Measurements from ENCODE around the gene CTDSP1.

- TF ChIP-seq, protein P1, sequence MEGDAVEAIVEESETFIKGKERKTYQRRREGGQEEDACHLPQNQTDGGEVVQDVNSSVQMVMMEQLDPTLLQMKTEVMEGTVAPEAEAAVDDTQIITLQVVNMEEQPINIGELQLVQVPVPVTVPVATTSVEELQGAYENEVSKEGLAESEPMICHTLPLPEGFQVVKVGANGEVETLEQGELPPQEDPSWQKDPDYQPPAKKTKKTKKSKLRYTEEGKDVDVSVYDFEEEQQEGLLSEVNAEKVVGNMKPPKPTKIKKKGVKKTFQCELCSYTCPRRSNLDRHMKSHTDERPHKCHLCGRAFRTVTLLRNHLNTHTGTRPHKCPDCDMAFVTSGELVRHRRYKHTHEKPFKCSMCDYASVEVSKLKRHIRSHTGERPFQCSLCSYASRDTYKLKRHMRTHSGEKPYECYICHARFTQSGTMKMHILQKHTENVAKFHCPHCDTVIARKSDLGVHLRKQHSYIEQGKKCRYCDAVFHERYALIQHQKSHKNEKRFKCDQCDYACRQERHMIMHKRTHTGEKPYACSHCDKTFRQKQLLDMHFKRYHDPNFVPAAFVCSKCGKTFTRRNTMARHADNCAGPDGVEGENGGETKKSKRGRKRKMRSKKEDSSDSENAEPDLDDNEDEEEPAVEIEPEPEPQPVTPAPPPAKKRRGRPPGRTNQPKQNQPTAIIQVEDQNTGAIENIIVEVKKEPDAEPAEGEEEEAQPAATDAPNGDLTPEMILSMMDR (IDR thresholded peaks at IDR 0.05 in 8 of 11, conservative IDR thresholded peaks at IDR 0.05 in 3 of 11) = no peak
- no peak for TF ChIP-seq POLR2AphosphoS5 (IDR thresholded peaks at IDR 0.05)
Measured at GRCh38 chr2:218407717-218408116, 8.0 kb downstream of the CTDSP1 start.

Measured in spleen (tissue), 7 donors.